WTC11 (cell line): ENCODE results near the gene SRSF2.

Experiments used
- CREM ChIP-seq: sonication (generic); formaldehyde crosslinking; IDR thresholded peaks from 2 replicates; pipeline ENCODE4 v1.8.1; 2022; ENCODE audit warnings: mild to moderate bottlenecking, missing genetic modification reagents, moderate library complexity
- ETV6 ChIP-seq: sonication (generic); formaldehyde crosslinking; IDR thresholded peaks from 2 replicates; pipeline ENCODE4 v1.8.1; 2022; ENCODE audit warnings: mild to moderate bottlenecking, missing genetic modification reagents
- JUN ChIP-seq: sonication (generic); formaldehyde crosslinking; IDR thresholded peaks from 2 replicates; pipeline ENCODE4 v1.8.0; 2023; ENCODE audit warnings: mild to moderate bottlenecking, missing genetic modification reagents
- NR2C2 ChIP-seq: sonication (generic); formaldehyde crosslinking; IDR thresholded peaks from 2 replicates; pipeline ENCODE4 v1.8.0; 2022; ENCODE audit warnings: mild to moderate bottlenecking, missing genetic modification reagents
- SP1 ChIP-seq: sonication (generic); formaldehyde crosslinking; conservative IDR thresholded peaks from 2 replicates; pipeline ENCODE4 v1.8.1; 2022; ENCODE audit warnings: missing genetic modification reagents
- ZNF232 ChIP-seq: sonication (generic); formaldehyde crosslinking; IDR thresholded peaks from 2 replicates; pipeline ENCODE4 v1.8.0; 2022; ENCODE audit warnings: mild to moderate bottlenecking, missing genetic modification reagents
- TF ChIP-seq, protein P1 (sequence below): sonication (generic); formaldehyde crosslinking; IDR thresholded peaks from 2 replicates; pipeline ENCODE4 v1.8.0; 2023; ENCODE audit warnings: missing genetic modification reagents
- TF ChIP-seq, protein P2 (sequence below): sonication (generic); formaldehyde crosslinking; IDR thresholded peaks from 2 replicates; pipeline ENCODE4 v1.8.1; 2023; ENCODE audit warnings: mild to moderate bottlenecking, missing genetic modification reagents, moderate library complexity
- TF ChIP-seq, protein P3 (sequence below): fragments of 200-600 bp; IDR thresholded peaks from 2 replicates; pipeline ENCODE4 v1.8.0; 2022; ENCODE audit warnings: antibody characterized with exemption
- TF ChIP-seq, protein P4 (sequence below): sonication (generic); formaldehyde crosslinking; IDR thresholded peaks from 2 replicates; pipeline ENCODE4 v1.8.1; 2023; ENCODE audit warnings: mild to moderate bottlenecking, missing genetic modification reagents, moderate library complexity

DNA sequence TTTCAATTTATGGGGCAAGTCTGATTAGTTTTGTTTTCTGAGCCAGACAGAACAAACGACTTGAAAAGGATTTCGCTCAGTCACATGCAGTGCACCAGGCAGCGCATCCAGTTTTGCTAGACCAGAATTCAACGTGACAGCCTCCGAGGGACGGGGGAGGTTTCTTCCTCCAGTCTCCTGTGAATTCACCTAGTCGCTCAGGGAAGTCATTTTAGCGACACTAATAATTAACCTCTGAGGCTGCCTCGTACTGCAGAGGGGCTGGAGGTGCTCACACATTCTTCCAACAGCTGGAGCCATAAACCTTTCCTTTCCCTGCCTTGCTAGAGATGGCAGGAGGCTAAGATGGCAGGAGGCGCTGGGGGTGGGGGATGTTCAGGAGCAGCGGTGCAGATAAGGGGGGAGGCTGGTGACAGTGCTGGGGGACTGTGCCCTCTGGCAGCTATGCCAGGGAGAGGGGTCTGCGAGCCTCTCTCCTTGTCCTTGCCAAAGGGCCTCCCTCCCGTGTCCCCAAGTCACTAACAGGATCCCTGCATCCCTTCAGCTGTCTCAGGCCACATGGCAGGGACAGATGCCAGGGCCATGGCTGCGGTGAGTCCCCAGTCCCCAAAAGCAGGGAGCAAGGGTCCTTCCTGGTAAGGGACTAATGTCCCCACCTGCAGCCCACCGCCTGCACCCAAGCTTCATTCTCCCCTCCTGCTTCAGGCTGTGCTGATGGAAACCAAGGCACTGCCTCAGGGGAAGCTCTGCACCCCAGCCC lies 50.4 kb downstream of the SRSF2 start:
- no peak for TF ChIP-seq ZNF232
- TF ChIP-seq SP1 (CRISPR knock-in tag) = no peak
- TF ChIP-seq NR2C2 (CRISPR knock-in tag) = no peak
- TF ChIP-seq, protein P1, sequence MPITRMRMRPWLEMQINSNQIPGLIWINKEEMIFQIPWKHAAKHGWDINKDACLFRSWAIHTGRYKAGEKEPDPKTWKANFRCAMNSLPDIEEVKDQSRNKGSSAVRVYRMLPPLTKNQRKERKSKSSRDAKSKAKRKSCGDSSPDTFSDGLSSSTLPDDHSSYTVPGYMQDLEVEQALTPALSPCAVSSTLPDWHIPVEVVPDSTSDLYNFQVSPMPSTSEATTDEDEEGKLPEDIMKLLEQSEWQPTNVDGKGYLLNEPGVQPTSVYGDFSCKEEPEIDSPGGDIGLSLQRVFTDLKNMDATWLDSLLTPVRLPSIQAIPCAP (CRISPR knock-in tag) = no peak
- TF ChIP-seq, protein P2, sequence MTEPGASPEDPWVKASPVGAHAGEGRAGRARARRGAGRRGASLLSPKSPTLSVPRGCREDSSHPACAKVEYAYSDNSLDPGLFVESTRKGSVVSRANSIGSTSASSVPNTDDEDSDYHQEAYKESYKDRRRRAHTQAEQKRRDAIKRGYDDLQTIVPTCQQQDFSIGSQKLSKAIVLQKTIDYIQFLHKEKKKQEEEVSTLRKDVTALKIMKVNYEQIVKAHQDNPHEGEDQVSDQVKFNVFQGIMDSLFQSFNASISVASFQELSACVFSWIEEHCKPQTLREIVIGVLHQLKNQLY = no peak
- TF ChIP-seq, protein P3, sequence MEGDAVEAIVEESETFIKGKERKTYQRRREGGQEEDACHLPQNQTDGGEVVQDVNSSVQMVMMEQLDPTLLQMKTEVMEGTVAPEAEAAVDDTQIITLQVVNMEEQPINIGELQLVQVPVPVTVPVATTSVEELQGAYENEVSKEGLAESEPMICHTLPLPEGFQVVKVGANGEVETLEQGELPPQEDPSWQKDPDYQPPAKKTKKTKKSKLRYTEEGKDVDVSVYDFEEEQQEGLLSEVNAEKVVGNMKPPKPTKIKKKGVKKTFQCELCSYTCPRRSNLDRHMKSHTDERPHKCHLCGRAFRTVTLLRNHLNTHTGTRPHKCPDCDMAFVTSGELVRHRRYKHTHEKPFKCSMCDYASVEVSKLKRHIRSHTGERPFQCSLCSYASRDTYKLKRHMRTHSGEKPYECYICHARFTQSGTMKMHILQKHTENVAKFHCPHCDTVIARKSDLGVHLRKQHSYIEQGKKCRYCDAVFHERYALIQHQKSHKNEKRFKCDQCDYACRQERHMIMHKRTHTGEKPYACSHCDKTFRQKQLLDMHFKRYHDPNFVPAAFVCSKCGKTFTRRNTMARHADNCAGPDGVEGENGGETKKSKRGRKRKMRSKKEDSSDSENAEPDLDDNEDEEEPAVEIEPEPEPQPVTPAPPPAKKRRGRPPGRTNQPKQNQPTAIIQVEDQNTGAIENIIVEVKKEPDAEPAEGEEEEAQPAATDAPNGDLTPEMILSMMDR = no peak
- TF ChIP-seq ETV6 (CRISPR knock-in tag) = no peak
- TF ChIP-seq JUN = no peak
- no peak for TF ChIP-seq CREM (CRISPR knock-in tag)
- TF ChIP-seq, protein P4, sequence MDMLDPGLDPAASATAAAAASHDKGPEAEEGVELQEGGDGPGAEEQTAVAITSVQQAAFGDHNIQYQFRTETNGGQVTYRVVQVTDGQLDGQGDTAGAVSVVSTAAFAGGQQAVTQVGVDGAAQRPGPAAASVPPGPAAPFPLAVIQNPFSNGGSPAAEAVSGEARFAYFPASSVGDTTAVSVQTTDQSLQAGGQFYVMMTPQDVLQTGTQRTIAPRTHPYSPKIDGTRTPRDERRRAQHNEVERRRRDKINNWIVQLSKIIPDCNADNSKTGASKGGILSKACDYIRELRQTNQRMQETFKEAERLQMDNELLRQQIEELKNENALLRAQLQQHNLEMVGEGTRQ (CRISPR knock-in tag) = no peak
